GM23338 (cell line): ENCODE results near the gene QKI. TPM values are rescaled to one million over a fixed set of nuclear protein-coding genes. Genes with fewer than 3 reads are reported as not detected.

Experiments
- ATAC-seq: fragments of 200-7000 bp; cut with Tn5 transposase; 3 replicates; pipeline ENCODE4 v1.9.1; 2020
- DNase-seq: peaks from one replicate; pipeline ENCODE4 v3.0.0-alpha.2; 2015; ENCODE audit warnings: low spot score
- H2AFZ ChIP-seq: fragments of 200-600 bp; sonication (generic); 2 replicates; pipeline ENCODE4 v1.8.0; 2016; ENCODE audit warnings: antibody characterized with exemption, mild to moderate bottlenecking, moderate library complexity
- H3F3A ChIP-seq: fragments of 200-600 bp; sonication (generic); replicated peaks from 2 replicates; pipeline ENCODE4 v1.8.0; 2017; ENCODE audit warnings: antibody characterized with exemption, mixed run types, low read depth
- H3K27ac ChIP-seq: fragments of 200-600 bp; sonication (generic); 2 replicates; pipeline ENCODE4 v1.6.1; 2016; ENCODE audit warnings: low read depth
- H3K27me3 ChIP-seq: fragments of 200-600 bp; sonication (generic); 2 replicates; pipeline ENCODE4 v1.8.0; 2016; ENCODE audit warnings: mild to moderate bottlenecking, mixed run types, moderate library complexity; ENCODE audit not compliant: insufficient read depth
- H3K36me3 ChIP-seq: fragments of 200-600 bp; sonication (generic); 2 replicates; pipeline ENCODE4 v1.8.0; 2016; ENCODE audit warnings: mild to moderate bottlenecking; ENCODE audit not compliant: insufficient read depth
- H3K4me1 ChIP-seq: fragments of 200-600 bp; sonication (generic); 2 replicates; pipeline ENCODE4 v1.8.0; 2016; ENCODE audit warnings: mild to moderate bottlenecking, moderate library complexity; ENCODE audit not compliant: insufficient read depth
- H3K4me2 ChIP-seq: fragments of 200-600 bp; sonication (generic); 2 replicates; pipeline ENCODE4 v1.7.1; 2017; ENCODE audit warnings: mixed run types
- H3K4me3 ChIP-seq: fragments of 200-600 bp; sonication (generic); 2 replicates; pipeline ENCODE4 v1.6.1; 2016; ENCODE audit warnings: mixed run types
- H3K79me2 ChIP-seq: fragments of 200-600 bp; sonication (generic); replicated peaks from 2 replicates; pipeline ENCODE4 v1.8.0; 2017; ENCODE audit warnings: mild to moderate bottlenecking; ENCODE audit not compliant: insufficient read depth
- H3K9me2 ChIP-seq: fragments of 200-600 bp; sonication (generic); 2 replicates; pipeline ENCODE4 v1.8.0; 2017; ENCODE audit not compliant: insufficient read depth
- H4K20me1 ChIP-seq: fragments of 200-600 bp; sonication (generic); replicated peaks from 2 replicates; pipeline ENCODE4 v1.8.0; 2017; ENCODE audit warnings: mild to moderate bottlenecking; ENCODE audit not compliant: insufficient read depth
- H3K27ac Mint-ChIP-seq: 2 replicates; pipeline ENCODE4 v1.8.0; 2020; ENCODE audit warnings: inconsistent platforms, mild to moderate bottlenecking, moderate library complexity, mixed read lengths
- H3K27me3 Mint-ChIP-seq: 3 replicates; pipeline ENCODE4 v1.8.0; 2022; ENCODE audit warnings: low read depth, mild to moderate bottlenecking, moderate library complexity, mixed read lengths, inconsistent platforms; ENCODE audit not compliant: insufficient read depth, poor library complexity
- H3K36me3 Mint-ChIP-seq: 3 replicates; pipeline ENCODE4 v1.8.0; 2021; ENCODE audit warnings: low read depth, mild to moderate bottlenecking, inconsistent platforms, moderate library complexity, mixed read lengths
- H3K4me1 Mint-ChIP-seq: 3 replicates; pipeline ENCODE4 v1.8.0; 2020; ENCODE audit warnings: mild to moderate bottlenecking, inconsistent platforms, mixed read lengths
- H3K4me3 Mint-ChIP-seq: 3 replicates; pipeline ENCODE4 v1.8.0; 2021; ENCODE audit warnings: moderate library complexity, mild to moderate bottlenecking, inconsistent platforms, mixed read lengths
- H3K9me3 Mint-ChIP-seq: 3 replicates; pipeline ENCODE4 v1.8.0; 2020; ENCODE audit warnings: moderate library complexity, mild to moderate bottlenecking, inconsistent platforms, mixed read lengths
- ETS1 ChIP-seq: IDR thresholded peaks from 2 replicates; pipeline ENCODE4 v1.6.1; 2016; ENCODE audit warnings: antibody characterized with exemption
- EZH2phosphoT487 ChIP-seq: fragments of 200-600 bp; sonication (generic); IDR thresholded peaks from one replicate; pipeline ENCODE4 v1.8.1; 2018; ENCODE audit warnings: antibody characterized with exemption; ENCODE audit not compliant: unreplicated experiment
- NANOG ChIP-seq: IDR thresholded peaks from 2 replicates; pipeline ENCODE4 v1.6.1; 2016; ENCODE audit warnings: antibody characterized with exemption, borderline replicate concordance
- POLR2AphosphoS5 ChIP-seq: IDR thresholded peaks from 2 replicates; pipeline ENCODE4 v1.6.1; 2016; ENCODE audit warnings: antibody characterized with exemption, low read depth
- REST ChIP-seq: IDR thresholded peaks from one replicate; pipeline ENCODE4 v1.6.1; 2018; ENCODE audit warnings: antibody characterized with exemption; ENCODE audit not compliant: unreplicated experiment
- ZNF331 ChIP-seq: fragments of 250-450 bp; sonication (Bioruptor Pico); IDR thresholded peaks from 2 replicates; pipeline ENCODE4 v1.5.0; 2020; ENCODE audit warnings: low read depth, mild to moderate bottlenecking, moderate library complexity
- ZNF462 ChIP-seq: fragments of 250-450 bp; sonication (Bioruptor Pico); IDR thresholded peaks from 2 replicates; pipeline ENCODE4 v1.5.0; 2020; ENCODE audit warnings: mild to moderate bottlenecking, moderate library complexity
- polyA plus RNA-seq: library from polyadenylated mRNA; unstranded; fragments of >200 nt; fragmentation: Nextera tagmentation; extraction: Ambion mirVana; gene quantifications from 2 replicates; pipeline ENCODE4 v1.2.1, GENCODE V29; 2016
- total RNA-seq: library from RNA; depleted of rRNA; stranded (reverse); fragments of >200 nt; shearing (Covaris generic); gene quantifications from 2 replicates; pipeline ENCODE4 v1.2.3, GENCODE V29; 2014

The QKI gene
- total and polyA plus RNA-seq, 2 experiments from 2014 or later: 60.8 to 159 TPM

GRCh38 chr6:163469459-163469985 lies 55.0 kb downstream of the QKI start (continued):
- no peak for TF ChIP-seq ZNF462 (CRISPR knock-in tag)
- no peak for TF ChIP-seq REST
- no peak for TF ChIP-seq NANOG
- TF ChIP-seq EZH2phosphoT487: no peak

- Mint-ChIP-seq H3K27me3 (peaks cover 2% of the 10 kb centered on the region), H3K4me1 (peaks cover 12% of the 10 kb centered on the region), H3K9me3 (peaks cover 20% of the 10 kb centered on the region), H3K4me3 (no peak overlapping the region), H3K27ac (no peak overlapping the region), H3K36me3 (peaks cover 34% of the 10 kb centered on the region)
- Histone ChIP-seq H3K27me3 (no peaks in the 10 kb centered on the region), H3K27ac (no peak overlapping the region), H3F3A (no peaks in the 10 kb centered on the region), H3K9me2 (no peaks in the 10 kb centered on the region), H2AFZ (no peak overlapping the region), H3K4me2 (no peak overlapping the region), H3K4me3 (no peak overlapping the region), H4K20me1 (no peaks in the 10 kb centered on the region; the same call in 1 of the 2 replicates), H3K4me1 (peaks cover 9% of the 10 kb centered on the region), H3K36me3 (0 out of 2 replicates have a peak, but pooled peaks cover 7% of the 10 kb centered on the region), H3K79me2 (peaks cover 100% of the 10 kb centered on the region)
- ATAC-seq (no peak), DNase-seq (no peak)
- no peak for TF ChIP-seq POLR2AphosphoS5
- no peak for TF ChIP-seq REST
- no peak for TF ChIP-seq NANOG
- no peak for TF ChIP-seq ETS1
- no peak for TF ChIP-seq ZNF331 (CRISPR knock-in tag)
Measured at GRCh38 chr6:163470611-163471010, 56.1 kb downstream of the QKI start.
